KMS-11 (cell line): ENCODE results near the gene UBXN7.

Source experiments
- H2AFZ ChIP-seq: fragments of 200-600 bp; sonication (generic); 2 replicates; pipeline ENCODE4 v1.6.1; 2016; ENCODE audit warnings: antibody characterized with exemption, mixed run types, low read depth
- H3K27ac ChIP-seq: fragments of 200-600 bp; sonication (generic); 2 replicates; pipeline ENCODE4 v1.6.1; 2016; ENCODE audit warnings: mild to moderate bottlenecking, mixed run types
- H3K27me3 ChIP-seq: fragments of 200-600 bp; sonication (generic); 2 replicates; pipeline ENCODE4 v1.6.1; 2017; ENCODE audit warnings: mild to moderate bottlenecking, low read depth, mixed run types, moderate library complexity; ENCODE audit not compliant: insufficient read depth
- H3K36me3 ChIP-seq: fragments of 200-600 bp; sonication (generic); 2 replicates; pipeline ENCODE4 v1.6.1; 2017; ENCODE audit warnings: mild to moderate bottlenecking, mixed run types; ENCODE audit not compliant: insufficient read depth
- H3K4me1 ChIP-seq: fragments of 200-600 bp; sonication (generic); 2 replicates; pipeline ENCODE4 v1.6.1; 2016; ENCODE audit warnings: mild to moderate bottlenecking, low read depth, mixed run types; ENCODE audit not compliant: poor library complexity, severe bottlenecking
- H3K4me2 ChIP-seq: fragments of 200-600 bp; sonication (generic); 2 replicates; pipeline ENCODE4 v1.7.0; 2016; ENCODE audit warnings: mild to moderate bottlenecking, mixed run types
- H3K4me3 ChIP-seq: fragments of 200-600 bp; sonication (generic); IDR thresholded peaks from 2 replicates; pipeline ENCODE4 v1.6.1; 2017; ENCODE audit warnings: low read depth, low read length, mixed read lengths; ENCODE audit not compliant: insufficient read depth
- H3K79me2 ChIP-seq: fragments of 200-600 bp; sonication (generic); 2 replicates; pipeline ENCODE4 v1.6.1; 2016; ENCODE audit warnings: low read depth, mixed run types; ENCODE audit not compliant: insufficient read depth
- H3K9ac ChIP-seq: fragments of 200-600 bp; sonication (generic); 2 replicates; pipeline ENCODE4 v1.6.1; 2016; ENCODE audit warnings: mild to moderate bottlenecking, mixed run types
- H4K20me1 ChIP-seq: fragments of 200-600 bp; sonication (generic); 2 replicates; pipeline ENCODE4 v1.6.1; 2016; ENCODE audit warnings: mild to moderate bottlenecking, mixed run types; ENCODE audit not compliant: insufficient read depth
- TF ChIP-seq, protein P1 (sequence below): fragments of 200-600 bp; sonication (generic); conservative IDR thresholded peaks from 2 replicates; pipeline ENCODE4 v1.6.1; 2017; ENCODE audit warnings: low read depth, mild to moderate bottlenecking, antibody characterized with exemption, low read length, moderate library complexity, mixed read lengths

Gene UBXN7

DNA sequence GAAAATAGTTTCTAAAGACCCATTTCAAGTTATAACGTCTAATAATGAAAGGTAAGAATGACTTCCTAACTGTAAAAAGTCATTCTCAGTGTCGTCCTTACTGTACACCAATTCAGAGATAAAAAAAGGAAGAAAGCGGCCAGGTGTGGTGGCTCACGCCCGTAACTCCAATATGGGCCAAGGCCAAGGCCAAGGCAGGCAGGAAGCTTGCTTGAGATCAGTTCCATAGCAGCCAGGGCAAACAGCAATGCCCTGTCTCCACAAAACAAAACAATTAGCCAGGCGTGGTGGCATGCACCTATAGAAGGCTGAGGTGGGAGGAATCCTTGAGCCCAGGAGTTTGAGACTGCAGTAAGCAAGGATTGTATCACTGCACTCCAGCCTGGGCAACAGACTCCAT, 31.9 kb downstream of the UBXN7 start:
- H3K36me3 ChIP-seq: no peaks in the 10 kb centered on the region
- no peak overlapping the region for H3K9ac ChIP-seq
- no peak overlapping the region for H3K4me2 ChIP-seq
- no peaks in the 10 kb centered on the region for H3K27me3 ChIP-seq
- TF ChIP-seq, protein P1, sequence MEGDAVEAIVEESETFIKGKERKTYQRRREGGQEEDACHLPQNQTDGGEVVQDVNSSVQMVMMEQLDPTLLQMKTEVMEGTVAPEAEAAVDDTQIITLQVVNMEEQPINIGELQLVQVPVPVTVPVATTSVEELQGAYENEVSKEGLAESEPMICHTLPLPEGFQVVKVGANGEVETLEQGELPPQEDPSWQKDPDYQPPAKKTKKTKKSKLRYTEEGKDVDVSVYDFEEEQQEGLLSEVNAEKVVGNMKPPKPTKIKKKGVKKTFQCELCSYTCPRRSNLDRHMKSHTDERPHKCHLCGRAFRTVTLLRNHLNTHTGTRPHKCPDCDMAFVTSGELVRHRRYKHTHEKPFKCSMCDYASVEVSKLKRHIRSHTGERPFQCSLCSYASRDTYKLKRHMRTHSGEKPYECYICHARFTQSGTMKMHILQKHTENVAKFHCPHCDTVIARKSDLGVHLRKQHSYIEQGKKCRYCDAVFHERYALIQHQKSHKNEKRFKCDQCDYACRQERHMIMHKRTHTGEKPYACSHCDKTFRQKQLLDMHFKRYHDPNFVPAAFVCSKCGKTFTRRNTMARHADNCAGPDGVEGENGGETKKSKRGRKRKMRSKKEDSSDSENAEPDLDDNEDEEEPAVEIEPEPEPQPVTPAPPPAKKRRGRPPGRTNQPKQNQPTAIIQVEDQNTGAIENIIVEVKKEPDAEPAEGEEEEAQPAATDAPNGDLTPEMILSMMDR: no peak
- no peaks in the 10 kb centered on the region for H3K4me1 ChIP-seq
- no peak overlapping the region for H2AFZ ChIP-seq
- no peaks in the 10 kb centered on the region for H4K20me1 ChIP-seq
- no peak overlapping the region for H3K4me3 ChIP-seq
- H3K79me2 ChIP-seq: 0 out of 2 replicates have a peak, but pooled peaks cover 6% of the 10 kb centered on the region
- no peak overlapping the region for H3K27ac ChIP-seq

DNA sequence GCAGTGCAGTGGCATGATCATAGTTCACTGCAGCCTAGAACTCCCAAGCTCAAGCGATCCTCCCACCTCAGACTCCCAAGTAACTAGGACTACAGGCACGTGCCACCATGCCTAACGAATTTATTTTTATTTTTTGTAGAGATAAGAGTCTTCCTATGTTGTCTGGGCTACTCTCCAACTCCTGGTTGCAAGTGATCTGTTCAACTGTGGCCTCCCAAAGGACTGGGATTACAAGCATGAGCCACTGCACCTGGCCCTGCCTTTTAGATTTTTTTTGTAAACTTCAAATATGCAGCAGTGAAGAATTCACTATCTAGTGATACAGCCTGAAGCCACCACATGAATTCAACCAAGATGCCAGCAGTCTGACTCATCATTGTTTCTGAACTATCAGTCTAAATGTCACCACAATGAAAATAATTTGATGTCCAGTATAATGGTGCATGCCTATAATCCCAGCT, 32.7 kb downstream of the UBXN7 start:
- Histone ChIP-seq H4K20me1 (no peaks in the 10 kb centered on the region), H2AFZ (no peak overlapping the region), H3K27me3 (no peaks in the 10 kb centered on the region), H3K4me1 (no peaks in the 10 kb centered on the region), H3K27ac (no peak overlapping the region), H3K4me2 (no peak overlapping the region), H3K4me3 (no peak overlapping the region), H3K36me3 (no peaks in the 10 kb centered on the region), H3K79me2 (0 out of 2 replicates have a peak, but pooled peaks cover 6% of the 10 kb centered on the region), H3K9ac (no peak overlapping the region)
- TF ChIP-seq, protein P1: no peak

DNA sequence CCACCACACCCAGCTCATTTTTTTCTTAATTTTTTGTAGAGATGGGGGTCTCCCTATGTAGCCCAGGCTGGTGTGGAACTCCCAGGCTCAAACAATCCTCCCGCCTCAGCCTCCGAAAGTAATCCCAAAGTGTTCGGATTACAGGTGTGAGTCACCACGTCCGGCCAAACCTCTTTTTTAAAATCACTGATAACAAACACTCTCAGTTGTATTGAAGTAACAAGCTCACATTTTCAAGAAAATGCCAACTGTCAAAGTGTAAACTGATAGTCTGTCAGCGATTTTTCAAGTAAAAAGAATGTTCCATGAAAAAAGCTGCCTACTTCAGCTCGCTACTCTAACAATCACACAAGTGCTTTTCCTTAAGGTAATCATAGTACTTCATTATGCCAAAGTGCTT, 33.4 kb downstream of the UBXN7 start:
- Histone ChIP-seq H2AFZ (no peak overlapping the region), H3K27ac (no peak overlapping the region), H4K20me1 (no peaks in the 10 kb centered on the region), H3K4me2 (no peak overlapping the region), H3K9ac (no peak overlapping the region), H3K4me3 (no peak overlapping the region), H3K79me2 (0 out of 2 replicates have a peak, but pooled peaks cover 6% of the 10 kb centered on the region), H3K36me3 (no peaks in the 10 kb centered on the region), H3K4me1 (no peaks in the 10 kb centered on the region), H3K27me3 (no peaks in the 10 kb centered on the region)
- TF ChIP-seq, protein P1: no peak

DNA sequence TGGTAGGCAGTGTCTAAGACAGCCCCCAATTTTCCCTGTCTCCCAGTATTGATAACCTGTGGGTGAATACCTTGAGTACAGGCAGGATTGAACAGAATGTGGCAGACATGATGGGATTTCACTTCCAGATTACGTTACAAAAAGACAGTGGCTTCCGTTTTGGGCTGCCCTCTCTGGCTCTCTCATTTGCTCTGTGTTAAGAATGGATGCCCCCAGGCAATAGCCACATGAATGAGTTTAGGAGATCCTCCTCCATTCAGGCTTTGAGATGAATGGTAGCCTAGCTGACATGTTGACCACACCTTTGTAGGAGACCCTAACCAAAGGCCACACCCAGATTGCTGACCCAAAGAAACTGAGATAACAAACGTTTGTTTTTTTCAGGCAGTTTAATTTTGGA, 34.3 kb downstream of the UBXN7 start:
- no peaks in the 10 kb centered on the region for H3K79me2 ChIP-seq
- H3K9ac ChIP-seq: no peak overlapping the region
- H2AFZ ChIP-seq: no peak overlapping the region
- H3K4me3 ChIP-seq: no peak overlapping the region
- no peak overlapping the region for H3K27ac ChIP-seq
- H3K36me3 ChIP-seq: no peaks in the 10 kb centered on the region
- TF ChIP-seq, protein P1: no peak
- H3K4me1 ChIP-seq: no peaks in the 10 kb centered on the region
- H4K20me1 ChIP-seq: no peaks in the 10 kb centered on the region
- no peak overlapping the region for H3K4me2 ChIP-seq
- no peaks in the 10 kb centered on the region for H3K27me3 ChIP-seq
